ENCODE results near the gene OR52I2. TPM values are rescaled to one million over a fixed set of nuclear protein-coding genes. Genes with fewer than 3 reads are reported as not detected.
A peak's percentile ranks its signal among the peaks of the same experiment; 100 is the strongest.

Gene OR52I2
- polyA plus RNA-seq (2013, experiment 1 of 2; ENCODE audit: insufficient read length) = not detected
- polyA plus RNA-seq (2013, experiment 2 of 2; ENCODE audit: insufficient read length) = not detected

DNA sequence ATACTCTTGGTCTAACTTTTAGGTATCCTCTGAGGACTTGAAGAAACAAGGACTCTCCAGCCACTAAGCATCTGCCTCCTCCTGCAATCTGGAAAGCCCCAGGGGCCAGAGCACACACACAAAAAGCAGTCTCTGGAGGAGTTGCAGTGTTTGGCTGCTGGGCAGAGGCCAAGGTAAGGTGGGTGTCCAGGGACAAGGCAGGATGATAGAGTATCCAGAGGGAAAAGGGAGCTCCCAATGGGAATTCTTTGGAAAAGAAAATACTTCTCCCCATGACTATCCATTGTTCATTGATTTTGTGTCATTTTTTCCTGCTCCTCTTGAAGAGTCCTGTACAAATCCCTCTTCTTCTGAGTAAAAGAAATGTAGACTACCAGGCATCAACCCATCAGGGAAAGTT is at the start of gene OR52I2:
Gene OR52I2, plus strand, starts transcription at position 301 of the 400 bp plus-strand sequence.
- DNase-seq = no peak

DNA sequence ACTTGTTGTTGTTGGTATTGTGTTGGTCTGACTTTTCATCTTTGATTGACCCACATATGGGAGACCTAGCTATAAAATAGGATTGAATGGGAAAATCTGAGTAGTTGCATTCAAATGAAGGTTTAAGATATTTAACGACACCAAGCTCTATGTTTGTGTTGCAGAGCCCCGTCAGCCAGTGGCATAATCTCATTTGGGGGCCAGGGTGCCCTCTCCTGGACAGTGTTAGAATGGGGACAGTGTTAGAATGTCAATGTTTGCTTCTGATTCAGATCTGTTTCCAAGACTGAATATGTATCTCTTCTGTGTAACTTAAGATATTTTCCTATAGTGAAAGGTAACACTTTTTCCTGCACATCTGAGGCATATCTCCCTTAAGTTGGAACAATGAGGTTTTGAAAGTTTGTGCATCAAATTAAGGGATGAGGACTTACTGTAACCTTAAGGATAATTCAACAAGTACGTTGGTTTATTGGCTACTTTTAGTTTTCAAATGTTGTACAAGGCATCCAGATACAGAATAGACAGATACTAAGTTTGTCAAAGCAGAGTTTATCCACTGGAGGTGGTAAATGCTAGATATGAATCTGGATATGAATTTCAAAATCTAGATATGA is 41.8 kb upstream of the OR52I2 start:
- DNase-seq = peak; percentile 18

DNA sequence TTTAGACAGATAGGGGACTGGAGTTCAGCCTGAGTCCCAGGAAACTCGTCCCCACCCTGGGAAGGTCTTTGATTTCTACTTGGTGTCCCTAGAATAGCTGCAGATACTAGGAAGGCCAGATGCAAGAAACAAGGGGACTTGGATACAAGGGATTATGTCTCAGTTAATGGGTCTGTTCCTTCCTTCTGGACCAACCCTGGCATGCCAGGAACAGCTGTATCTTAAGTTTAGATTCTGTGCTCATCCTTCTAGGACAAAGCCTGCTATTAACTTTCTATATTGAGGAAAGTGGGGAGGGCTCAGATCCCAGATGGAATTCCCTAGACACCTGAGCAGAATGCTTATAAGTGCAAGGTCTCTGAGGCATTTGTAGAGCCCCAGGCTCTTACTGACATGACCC is 40.5 kb upstream of the OR52I2 start:
- DNase-seq = no peak

DNA sequence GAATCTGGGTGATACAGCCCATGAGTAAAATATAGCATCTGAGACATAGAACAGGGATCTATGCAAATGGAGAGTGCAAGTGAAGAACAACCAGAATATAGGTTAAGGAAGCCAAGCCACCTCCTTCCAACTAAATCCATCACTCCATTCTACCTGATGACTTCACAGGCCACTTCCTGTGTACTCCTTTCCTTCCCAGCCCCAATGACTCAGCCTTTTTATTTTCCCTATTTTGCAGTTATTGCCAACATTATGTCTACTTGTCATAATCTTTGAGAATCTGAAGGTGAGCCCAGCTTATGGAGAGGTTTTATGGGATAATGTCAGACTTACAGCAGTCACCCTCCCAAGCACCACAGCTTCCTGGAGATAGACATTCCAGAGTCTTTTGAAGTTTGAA is 38.0 kb upstream of the OR52I2 start:
- DNase-seq = no peak

DNA sequence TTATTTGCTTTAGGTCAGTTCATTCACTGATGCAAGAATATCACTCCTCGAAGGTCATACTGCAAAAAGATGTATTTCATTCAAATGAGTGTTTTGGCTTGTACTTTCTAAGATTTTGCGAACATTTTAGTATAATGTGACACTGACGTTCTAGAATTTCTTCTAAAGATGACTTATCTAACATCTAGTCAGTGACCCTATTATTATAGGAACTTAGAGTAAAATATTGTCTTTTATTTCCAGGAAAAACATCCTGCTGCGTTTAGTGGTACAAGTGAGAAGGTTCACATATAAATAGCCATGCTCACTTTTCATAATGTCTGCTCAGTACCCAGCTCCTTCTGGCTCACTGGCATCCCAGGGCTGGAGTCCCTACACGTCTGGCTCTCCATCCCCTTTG is 36.7 kb upstream of the OR52I2 start, which contains the start of gene OR52M1:
Gene OR52M1, plus strand, starts transcription at position 301 of the 400 bp plus-strand sequence. Its CDS starts 0 bp downstream, at position 301.
- no peak for DNase-seq

DNA sequence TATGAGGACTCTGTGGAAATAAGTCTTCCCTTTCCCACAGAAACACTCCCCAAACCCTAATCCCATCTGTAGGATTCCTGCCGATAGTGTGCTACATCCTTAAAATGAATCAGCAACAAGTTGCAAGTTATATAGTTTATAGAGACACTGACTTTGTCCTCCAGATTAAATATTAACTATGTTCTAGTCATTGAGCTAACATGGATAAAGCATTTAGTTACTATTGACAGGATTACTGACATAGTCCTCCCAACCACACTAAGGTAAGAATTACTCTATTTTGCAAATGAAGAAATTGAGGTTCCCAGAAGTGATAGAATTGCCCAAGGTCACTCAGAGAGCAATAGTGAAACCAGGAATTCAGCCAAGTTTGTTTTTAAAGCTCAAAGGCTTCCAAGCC is 34.7 kb upstream of the OR52I2 start:
- no peak for DNase-seq

DNA sequence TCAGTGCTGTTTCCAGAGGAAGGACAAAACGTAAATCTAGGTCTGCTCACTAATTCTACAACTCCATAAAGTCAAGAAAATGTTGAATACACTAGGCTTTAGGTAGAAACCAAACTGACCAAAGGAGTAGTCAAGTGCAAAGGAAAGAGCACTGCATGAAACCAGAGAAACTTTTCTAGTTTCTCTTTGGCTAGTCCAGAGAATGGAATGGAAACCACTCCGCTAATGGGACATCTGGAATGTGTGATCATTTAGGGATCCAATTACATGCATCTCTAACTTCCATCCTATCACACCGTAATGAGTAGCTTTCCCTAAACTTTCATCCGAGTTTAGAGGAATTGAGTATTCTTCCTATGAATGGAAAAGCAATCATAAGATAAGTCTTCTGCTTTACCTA is 34.1 kb upstream of the OR52I2 start:
- DNase-seq = no peak

DNA sequence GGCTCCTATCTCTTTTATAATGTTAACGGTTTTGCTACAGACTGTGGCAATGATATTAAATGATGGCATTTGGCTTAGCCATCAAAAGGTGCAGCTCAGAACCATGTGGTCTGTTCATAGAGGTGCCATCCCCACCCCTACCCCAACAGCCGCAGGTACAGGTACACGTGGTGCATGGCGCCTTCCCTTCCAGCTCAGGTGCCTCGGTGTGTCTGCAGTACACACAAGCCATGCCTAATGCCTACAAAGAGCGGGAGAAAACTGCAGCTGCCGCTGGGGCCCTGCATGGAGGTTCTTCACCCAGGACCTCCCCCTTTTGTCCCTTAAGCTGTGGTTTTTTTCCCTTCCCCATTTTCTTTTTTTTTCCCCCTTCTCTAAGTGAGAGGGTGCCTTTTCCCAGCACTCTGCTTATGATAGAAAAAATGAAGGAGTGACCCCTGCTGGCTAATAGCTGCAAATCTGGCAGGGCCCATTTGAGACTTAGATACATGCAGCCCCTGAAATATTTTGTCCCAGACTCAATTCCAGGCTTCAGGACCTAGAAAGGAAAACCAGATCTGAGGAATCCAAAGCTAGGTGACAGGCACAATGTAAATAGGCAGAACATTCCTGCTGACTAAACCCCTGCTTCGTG is 30.1 kb upstream of the OR52I2 start:
- DNase-seq = no peak

DNA sequence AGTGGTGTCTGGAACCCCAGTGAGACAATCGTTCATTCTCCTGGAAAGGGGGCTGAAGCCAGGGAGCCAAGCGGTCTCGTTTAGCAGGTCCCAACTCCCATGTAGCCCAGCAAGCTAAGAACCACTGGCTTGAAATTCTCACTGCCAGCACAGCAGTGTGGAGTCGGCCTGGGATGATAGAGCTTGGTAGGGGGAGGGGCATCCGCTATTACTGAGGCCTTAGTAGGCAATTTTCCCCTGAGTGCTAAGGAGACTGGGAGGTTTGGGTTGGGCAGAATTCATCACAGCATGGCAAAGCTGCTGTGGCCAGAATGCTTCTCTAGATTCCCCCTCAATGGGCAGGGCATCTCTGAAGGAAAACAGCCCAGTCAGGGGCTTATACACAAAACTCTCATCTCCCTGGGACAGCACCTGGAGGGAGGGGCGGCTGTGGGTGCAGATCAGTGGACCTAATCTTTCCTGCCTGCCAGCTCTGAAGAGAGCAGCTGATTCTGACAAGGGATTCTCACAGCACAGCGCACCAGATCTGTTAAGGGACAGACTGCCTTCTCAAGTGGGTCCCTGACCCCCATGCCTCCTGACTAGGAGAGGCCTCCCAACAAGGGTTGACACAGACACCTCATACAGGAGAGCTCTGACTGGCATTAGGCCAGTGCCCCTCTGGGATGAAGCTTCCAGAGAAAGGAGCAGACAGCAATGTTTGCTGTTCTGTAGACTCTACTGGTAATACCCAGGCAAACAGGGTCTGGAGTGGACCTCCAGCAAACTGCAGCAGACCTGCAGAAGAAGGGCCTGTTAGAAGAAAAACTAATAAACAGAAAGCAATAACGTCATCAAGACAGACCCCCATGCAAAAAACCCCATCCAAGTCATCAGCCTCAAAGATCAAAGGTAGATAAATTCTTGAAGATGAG is 21.8 kb upstream of the OR52I2 start:
- no peak for DNase-seq

DNA sequence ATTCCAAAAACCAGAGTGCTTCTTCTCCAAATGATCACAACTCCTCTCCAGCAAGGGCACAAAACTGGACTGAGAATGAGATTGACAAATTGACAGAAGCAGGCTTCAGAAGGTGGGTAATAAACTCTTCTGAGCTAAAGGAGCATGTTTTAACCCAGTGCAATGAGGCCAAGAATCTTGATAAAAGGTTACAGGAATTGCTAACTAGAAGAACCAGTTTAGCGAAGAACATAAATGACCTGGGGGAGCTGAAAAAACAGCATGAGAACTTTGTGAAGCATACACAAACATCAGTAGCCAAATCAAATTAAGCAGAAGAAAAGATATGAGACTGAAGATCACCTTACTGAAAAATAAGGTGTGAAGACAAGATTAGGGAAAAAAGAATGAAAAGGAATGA is 21.1 kb upstream of the OR52I2 start:
- DNase-seq = no peak

DNA sequence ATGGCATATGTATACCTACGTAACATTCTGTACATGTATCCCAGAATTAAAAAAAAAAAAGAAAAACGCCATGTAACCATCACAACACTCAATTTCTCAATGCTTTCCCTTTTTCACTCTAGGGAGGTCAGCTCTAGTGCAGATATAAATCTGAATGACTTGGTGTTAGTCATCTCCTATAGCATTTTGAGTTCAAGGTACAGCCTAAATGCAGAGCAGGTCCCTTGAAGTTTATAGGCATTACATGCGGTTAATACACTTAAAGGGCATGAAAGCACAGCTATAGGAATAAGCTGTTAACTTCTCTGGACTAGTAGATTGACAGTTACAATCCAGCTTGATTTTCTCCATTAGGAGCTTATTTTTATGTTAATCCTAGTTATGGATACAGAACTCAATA is 16.2 kb upstream of the OR52I2 start:
- no peak for DNase-seq

DNA sequence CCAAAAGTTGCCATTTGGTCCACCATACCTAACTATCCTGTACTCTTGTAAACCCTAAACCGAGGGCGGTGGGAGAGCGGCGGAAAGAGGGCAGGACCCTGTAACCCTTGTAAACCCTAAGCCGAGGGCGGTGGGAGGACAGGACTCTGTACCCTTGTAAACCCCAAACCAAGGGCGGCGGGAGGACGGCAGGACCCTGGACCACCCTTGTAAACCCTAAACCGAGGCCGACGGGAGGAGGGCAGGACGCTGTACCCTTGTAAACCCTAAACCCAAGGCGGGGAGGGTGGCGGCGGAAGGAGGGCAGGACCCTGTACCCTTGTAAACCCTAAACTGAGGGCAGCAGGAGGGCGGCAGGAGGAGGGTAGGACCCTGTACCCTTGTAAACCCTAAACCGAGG is 12.5 kb upstream of the OR52I2 start:
- no peak for DNase-seq

DNA sequence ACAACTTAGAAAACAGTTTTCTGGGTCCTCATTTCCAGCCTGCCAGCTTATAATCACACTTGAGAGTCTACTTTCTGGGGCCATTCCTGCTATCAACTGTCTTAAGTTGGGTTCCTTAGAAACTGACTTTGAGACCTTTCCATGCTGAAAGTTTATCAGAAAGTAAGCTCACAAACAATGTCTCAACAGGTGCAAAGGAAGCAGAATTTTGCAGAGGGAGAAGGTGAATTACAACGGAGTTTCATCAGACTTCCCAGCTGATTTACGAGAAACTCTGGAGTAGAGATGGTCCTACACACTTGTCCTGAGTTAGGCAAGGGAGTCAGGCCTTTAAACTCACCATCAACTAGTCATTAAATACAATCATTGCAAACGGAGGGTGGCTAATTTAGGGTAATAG is 4.7 kb upstream of the OR52I2 start:
- no peak for DNase-seq

DNA sequence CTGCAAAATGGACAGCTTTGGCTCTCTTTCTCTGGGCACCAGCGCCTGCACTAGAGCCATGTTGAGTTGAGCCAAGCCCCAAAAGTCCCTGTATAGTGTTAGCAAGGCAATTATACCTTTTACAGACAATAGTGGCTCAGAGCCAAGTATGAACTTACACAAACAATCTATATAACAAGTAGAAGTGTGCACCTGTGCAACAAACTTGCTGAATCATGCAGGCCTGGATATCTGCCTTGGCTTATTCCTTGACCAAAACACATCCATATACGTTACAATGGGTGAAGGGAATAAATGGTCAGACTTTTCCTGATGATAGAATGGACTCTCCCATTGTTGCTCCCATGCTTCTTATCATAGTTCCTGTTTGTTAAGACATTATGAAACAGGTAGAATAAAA is 3.8 kb upstream of the OR52I2 start:
- no peak for DNase-seq

DNA sequence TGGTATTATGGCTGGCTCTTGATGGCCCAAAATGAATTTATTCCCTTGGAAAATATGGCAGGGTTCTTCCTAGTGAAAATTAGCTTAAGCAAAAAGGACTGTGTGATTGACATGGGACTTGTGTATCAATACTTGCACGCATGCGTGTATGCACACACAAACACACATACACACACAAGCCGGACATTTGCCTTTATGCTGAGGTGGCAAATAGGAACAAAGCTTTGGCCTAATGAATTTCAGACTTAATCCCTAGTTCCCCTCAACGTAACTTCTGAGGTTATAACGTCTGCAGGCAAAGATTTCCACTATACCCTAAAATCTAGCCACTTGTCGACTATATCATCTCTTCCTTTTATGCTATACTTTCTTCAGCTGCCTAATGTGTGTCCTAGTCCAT is 2.9 kb upstream of the OR52I2 start:
- no peak for DNase-seq

DNA sequence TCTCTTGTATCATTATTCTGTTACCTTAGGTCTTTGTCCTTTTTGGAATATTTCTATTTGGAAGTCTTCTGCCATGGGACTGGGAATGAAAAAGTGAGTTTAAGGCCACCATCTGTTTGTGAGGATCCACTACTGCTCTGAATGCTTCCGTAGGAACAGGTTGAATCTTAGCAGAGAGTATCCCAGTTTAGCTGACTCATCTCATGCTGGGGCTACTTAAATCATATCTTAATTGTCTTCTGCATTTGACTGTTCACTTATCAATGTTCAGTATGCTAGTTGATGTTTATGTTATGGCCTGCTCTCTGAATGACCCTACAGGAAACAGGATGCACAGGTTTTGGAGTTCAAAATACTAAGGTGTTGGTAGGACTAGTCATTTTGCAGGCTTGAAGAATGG is 1.4 kb upstream of the OR52I2 start:
- DNase-seq = no peak

DNA sequence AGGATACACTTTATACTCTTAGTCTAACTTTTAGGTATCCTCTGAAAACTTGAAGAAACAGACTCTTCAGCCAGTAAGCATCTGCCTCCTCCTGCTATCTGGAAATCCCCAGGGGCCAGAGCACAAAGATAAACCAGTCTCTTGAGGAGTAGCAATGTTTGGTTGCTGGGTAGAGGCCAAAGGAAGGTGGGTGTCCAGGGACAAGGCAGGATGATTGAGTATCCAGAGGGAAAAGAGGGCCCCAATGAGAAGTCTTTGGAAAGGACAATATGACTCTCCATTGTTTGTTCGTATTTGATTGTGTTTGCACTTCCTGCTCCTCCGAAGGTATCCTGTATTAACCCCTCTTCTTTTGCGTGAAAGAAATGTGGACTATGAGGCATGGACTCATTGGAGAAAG is 7.5 kb downstream of the OR52I2 start:
- DNase-seq = no peak

DNA sequence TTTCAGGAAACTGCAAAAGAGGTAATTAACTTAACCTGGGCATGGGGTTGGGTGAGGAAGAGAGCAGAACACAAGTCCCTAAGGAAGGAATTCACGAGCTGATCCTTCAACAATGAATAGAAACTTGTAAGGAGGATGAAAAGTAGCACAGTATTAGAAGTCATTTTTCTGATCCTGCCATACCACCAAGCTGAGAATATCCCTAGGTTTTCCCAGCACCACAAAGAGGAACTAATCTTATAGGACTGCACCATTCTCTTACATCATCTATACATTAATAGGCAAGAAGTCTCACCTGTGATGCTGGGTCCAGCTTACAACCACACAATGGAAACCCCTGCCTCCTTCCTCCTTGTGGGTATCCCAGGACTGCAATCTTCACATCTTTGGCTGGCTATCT is 12.2 kb downstream of the OR52I2 start, which contains the start of gene OR52I1:
Gene OR52I1, plus strand, starts transcription at position 301 of the 400 bp plus-strand sequence. Its CDS starts 0 bp downstream, at position 301.
- no peak for DNase-seq

DNA sequence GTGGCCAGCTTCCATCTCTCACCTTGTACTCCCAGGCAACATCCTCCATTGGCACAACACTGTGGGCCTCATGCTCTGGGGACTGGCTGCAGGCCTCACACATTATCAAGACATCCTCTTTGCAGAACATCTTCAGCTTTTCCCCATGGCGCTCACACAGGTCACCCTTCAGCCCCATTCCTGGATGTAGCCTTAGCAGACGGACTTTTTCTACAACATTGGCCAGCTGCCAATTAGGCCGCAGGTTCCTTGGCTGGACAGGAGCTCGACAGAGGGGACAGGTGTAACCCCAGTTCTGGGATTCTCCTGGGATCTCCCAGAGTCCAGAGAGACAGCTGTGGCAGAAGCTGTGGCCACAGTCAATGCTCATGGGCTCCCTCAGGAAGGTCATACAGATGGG is 23.5 kb downstream of the OR52I2 start:
- no peak for DNase-seq

DNA sequence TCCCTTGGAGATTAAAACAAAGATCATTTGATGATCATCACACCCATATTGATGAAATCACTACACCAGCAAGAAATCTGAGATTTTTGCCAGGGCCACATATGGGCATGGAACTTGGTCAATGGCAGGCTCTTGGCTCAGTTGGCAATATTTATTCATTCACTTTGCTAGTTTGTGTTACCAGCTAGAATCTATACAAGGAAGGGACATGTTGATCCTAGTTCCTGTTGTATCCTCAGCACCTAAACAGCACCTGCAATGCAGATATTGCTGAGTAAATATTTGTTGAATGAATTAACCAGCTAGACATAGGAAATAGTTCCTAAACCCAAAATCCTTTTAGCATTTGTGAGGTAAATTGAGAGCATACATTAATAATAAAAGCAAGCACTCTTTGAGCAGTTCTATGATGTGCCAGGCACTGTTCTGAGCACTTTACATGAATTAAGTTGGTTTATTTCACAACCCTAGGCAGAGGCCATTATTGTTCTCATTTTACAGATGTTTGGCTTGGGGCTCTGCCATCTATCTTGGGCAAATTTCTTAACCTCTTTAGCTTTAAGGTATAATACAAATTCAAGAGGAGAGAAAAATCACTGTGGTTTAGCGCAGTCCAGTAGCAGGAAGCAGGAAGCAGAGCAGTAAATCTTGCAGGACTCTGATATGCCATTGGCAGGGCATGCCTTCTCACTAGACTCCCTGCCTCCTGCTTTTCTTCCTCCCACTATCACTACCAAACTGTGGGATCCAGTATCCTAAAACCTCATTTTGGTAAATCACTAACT is 24.9 kb downstream of the OR52I2 start:
- no peak for DNase-seq

DNA sequence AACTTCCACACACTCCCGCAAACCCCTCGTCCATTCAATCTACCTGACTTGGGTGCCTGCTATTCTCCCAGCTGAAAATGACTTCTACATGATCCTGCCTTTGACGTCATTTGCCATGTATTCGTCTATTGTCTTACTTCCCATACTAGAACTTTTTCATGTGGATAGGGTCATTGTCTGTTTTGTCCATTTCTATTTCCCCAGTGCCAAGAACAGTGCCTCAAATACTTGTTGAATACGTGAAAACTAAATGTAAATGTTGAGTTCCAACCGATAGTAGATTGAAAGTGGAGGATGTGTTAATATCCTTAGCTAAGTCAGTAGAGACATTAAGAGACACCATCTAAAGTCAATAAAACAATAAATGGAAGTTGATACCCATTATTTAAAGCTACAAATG is 25.6 kb downstream of the OR52I2 start:
- DNase-seq = no peak
